Erythroblast (primary cell): Measurements from ENCODE around the gene ZNF711.
"Not testable (repeated sequence)": the region's sequence is repeated elsewhere in the genome, so short reads cannot be mapped to it uniquely, and the experiment has no call there.

Experiments
- DNase-seq, 2 experiments: peaks; one replicate each; lab custom pipeline; 2025; lab: John Stamatoyannopoulos, UW
- GATA1 ChIP-seq: IDR thresholded peaks from 2 replicates; pipeline ENCODE4 v1.6.1; 2011; ENCODE audit warnings: low read depth, mild to moderate bottlenecking, control low read depth, low read length, moderate library complexity
- POLR2A ChIP-seq: IDR thresholded peaks from 2 replicates; pipeline ENCODE4 v1.6.1; 2011; ENCODE audit warnings: mild to moderate bottlenecking, low read length

ZNF711 gene

DNA sequence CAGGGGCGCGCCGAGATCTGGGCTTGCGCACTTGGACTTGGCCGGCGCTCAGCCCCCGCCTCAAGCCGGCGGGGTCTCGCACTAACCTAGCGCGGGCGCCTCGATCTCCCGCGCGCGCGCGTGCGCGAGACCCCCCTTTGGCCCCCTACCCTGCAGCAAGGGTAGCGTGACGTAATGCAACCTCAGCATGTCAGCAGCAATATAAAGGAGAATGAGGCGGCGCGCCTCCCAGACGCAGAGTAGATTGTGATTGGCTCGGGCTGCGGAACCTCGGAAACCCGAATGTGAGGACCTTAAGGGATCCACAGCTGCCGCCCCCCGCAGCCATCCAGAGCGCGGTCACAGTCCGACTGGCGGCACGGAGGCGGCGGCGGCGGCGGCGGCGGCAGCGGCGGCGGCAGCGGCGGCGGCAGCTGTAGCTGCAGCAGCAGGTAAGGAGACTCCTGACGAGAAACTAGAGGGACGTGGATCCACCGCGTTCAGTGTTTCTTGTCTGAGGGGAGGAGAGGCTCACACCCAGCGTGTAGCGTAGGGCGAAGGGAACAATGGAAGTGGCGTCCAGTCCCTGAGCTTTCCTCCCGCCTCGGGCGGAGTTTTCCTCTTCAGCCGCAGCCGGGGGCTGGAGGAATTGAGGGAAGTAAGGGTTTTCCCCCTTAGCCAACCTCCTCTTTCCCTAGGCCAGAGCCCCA, at the start of gene ZNF711, which contains the start of gene SATL1:
Gene ZNF711 (plus strand): TSS at position 231 of the 689 bp plus-strand sequence. CDS start 3,582 bp downstream, outside the sequence.
Gene SATL1 (minus strand): TSS at position 19 of the 689 bp plus-strand sequence. CDS start 134,811 bp downstream, outside the sequence.
- DNase-seq, result peak; percentile 65 to 67
- no peak for TF ChIP-seq POLR2A
- no peak for TF ChIP-seq GATA1

DNA sequence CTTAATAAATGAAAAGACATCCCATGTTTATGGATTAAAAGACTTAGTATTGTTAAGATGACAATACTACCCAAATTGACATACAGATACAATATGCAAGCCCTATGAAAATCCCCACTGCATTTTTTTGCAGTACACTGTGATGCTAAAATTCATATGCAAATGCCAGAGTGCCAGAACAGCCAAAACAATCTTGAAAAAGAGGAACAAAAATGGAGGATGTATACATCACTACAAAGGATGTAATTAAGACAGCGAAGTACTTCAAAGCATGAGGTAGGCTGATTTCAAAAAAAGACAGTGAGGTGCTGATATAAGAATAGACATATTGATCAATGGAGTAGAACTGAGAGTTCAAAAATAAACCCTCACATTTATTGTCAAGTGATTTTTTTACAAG, 47.5 kb upstream of the ZNF711 start:
- no peak for TF ChIP-seq GATA1
- no peak for TF ChIP-seq POLR2A

DNA sequence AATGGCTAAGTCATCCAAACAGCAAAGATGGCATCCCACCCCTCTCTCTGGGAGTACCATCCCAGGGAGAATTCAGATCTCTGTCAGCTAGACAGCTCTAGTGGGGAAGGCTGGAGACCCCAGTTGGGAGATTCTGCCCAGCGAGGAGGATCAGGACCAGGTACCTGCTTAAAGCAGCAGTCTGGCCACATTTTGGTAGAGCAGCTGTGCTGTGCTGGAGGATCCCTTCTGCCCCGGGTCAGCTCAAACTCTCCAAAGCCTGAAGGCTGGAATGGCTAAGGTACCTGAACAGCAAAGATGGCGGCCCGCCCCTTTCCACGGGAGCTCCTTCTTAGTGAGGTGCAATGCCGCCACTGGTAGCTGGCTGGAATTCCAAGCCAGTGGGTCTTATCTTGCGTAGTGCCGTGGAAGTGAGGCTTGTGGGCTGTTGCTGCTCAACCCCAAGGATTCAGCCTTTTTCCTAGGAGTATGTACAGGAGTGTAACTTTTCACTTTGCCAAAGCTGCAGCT, 40.3 kb upstream of the ZNF711 start:
- TF ChIP-seq POLR2A (no peak), GATA1 (no peak)

More for the DNA sequence above, 47.5 kb upstream of the ZNF711 start:
- DNase-seq, result no peak

GRCh38 chrX:85213792-85214530, 29.8 kb upstream of the ZNF711 start:
- TF ChIP-seq GATA1 (no peak), POLR2A (no peak)
- no peak for DNase-seq

More for the DNA sequence above, 40.3 kb upstream of the ZNF711 start:
- no peak for DNase-seq

GRCh38 chrX:85215946-85216345, 27.8 kb upstream of the ZNF711 start:
- TF ChIP-seq POLR2A (no peak), GATA1 (no peak)
- DNase-seq, result no peak

GRCh38 chrX:85221361-85221760, 22.4 kb upstream of the ZNF711 start:
- DNase-seq, result no peak
- TF ChIP-seq POLR2A (no peak), GATA1 (no peak)

GRCh38 chrX:85223359-85223758, 20.4 kb upstream of the ZNF711 start:
- no peak for DNase-seq

GRCh38 chrX:85243155-85243554, 636 bp upstream of the ZNF711 start:
- no peak for TF ChIP-seq GATA1
- no peak for TF ChIP-seq POLR2A
- DNase-seq, result peak; percentile 0 to 31

More at GRCh38 chrX:85223359-85223758, 20.4 kb upstream of the ZNF711 start:
- TF ChIP-seq GATA1 (no peak), POLR2A (no peak)

DNA sequence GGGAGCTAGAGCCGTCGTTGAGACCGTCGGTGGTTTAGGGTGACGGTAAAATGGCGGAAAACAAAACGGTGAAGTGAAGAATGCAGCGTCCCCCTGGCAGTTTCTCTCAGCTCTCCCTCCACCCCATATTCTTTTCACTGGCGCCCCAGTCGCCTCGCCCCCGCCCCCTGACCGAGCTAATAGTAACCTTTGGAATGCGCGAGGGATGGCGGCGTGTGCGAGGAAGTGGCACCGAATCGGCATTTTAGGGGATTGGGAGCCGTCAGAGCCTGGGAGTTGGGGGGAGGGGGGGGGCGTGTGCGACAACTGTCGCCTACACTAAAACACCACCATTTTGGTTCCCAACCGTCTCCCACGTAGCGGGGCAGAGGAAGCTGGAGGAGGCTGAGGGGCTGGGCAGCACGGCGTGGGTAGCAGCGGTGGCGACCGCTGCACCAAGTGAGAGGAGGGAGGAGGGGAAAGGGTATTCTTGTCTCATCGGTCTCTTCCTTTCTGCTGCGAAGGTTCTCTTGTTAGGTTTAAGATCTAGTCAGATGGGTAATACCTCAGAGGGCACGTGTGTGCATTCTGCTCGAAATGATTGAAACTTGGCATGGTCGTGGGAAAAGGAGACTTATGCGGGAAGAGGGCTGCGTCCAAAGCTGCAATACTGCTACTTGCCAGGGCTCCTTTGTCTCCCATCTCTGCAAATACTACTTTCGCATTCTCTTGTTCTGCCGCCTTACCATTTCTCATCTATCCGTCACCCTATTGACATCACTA, 840 bp downstream of the ZNF711 start:
- TF ChIP-seq POLR2A (no peak), GATA1 (no peak)
- peak; percentile 43 to 52 for DNase-seq

DNA sequence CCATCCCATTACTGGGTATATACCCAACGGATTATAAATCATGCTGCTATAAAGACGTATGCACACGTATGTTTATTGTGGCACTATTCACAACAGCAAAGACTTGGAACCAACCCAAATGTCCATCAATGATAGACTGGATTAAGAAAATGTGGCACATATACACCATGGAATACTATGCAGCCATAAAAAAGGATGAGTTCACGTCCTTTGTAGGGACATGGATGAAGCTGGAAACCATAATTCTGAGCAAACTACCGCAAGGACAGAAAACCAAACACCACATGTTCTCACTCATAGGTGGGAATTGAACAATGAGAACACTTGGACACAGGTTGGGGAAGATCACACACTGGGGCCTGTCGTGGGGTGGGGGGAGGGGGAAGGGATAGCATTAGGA, 41.5 kb downstream of the ZNF711 start:
- DNase-seq, result not testable (repeated sequence)

DNA sequence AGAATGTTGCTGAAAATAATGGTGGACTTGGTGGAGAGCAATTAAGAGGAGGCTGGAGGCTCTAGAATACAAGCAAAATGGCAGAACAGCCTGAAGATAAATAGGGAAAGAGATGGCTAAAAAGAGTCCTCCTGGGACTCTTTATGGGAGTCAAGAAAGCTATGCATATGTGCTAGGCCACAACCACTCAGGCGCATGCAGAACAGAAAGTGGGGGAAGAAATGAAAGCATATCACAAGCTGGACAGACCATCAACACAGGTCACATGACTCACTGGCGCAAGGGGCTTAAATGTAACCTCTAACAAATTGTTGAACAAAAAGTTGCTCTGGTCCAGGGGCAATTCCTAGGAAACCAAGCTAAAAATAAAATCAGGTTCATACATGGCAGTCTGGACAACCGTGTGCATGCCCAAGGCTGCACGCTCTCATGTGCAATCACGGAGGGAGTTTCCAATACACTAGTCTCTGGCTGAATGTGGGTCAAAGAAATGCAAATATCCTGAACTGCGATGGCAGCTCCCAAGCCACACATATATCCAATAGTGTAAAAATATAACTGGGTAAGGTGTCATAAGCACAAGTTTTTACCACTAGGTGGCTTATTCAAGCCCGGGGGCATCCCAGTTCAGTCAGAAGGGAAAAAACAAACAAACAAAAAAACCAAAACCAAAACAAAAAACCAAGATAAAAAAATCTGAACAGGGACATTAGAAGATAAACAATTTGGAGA, 45.4 kb downstream of the ZNF711 start:
- TF ChIP-seq POLR2A, result no peak
- TF ChIP-seq GATA1, result no peak

DNA sequence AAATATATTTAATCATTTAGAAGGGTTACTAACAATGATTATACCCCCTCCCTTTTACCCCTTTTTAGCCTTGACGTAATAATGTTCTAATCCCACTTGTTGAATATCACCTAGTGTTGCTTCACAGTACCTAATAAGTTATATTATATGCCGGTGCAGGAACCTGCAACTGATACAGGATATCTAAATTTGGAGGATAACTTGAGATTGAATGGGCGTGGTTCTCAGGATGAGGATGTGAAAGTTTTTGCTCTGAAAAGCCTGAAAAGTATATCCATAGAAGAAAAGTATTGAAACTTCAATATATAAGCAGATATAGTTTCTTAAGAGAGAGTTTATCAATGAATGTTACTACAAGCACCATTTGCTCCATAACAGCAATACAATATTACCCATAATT, 59.8 kb downstream of the ZNF711 start:
- no peak for TF ChIP-seq GATA1
- no peak for TF ChIP-seq POLR2A
- DNase-seq, result no peak

More for the DNA sequence above, 45.4 kb downstream of the ZNF711 start:
- no peak for DNase-seq

DNA sequence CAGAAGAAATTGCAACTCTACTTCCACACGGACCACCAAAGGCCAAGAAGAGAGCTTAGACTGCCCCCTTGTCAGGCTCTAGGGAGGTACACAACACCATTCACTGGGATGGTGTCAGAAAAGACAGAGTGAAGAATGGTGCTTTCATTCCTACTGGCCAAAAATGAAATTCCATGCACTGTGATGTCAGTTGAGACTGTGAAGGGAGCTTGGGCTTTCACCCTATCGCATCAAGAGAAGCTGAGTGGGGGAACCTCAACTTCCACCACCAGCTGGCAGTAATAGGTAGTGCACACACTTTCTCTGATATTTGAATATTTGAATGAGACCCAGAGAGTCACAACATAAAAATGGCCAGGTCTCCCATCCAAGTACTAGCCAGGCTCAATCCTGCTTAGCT, 65.9 kb downstream of the ZNF711 start:
- no peak for TF ChIP-seq POLR2A
- no peak for TF ChIP-seq GATA1
- no peak for DNase-seq

DNA sequence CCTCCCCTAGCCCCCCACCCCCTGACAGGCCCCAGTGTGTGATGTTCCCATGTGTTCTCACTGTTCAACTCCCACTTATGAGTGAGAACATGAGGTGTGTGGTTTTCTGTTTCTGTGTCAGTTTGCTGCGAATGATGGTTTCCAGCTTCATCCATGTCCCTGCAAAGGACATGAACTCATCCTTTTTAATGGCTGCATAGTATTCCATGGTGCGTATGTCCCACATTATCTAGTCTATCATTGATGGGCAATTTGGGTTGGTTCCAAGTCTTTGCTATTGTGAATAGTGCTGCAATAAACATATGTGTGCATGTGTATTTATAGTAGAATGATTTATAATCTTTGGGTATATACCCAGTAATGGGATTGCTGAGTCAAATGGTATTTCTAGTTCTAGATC, 67.6 kb downstream of the ZNF711 start:
- DNase-seq, result not testable (repeated sequence)
